Esophagus muscularis mucosa (tissue), 4 donors: ENCODE results near the gene E2F4. TPM values are rescaled to one million over a fixed set of nuclear protein-coding genes. Genes with fewer than 3 reads are reported as not detected.

Experiments
- DNase-seq: peaks from one replicate; pipeline ENCODE4 v3.0.0-alpha.2; 2017; ENCODE audit errors: extremely low spot score
- H3K27ac ChIP-seq, 4 donors: fragments of 200-600 bp; sonication (generic); replicated peaks in 1 of 4; 1 replicate in 3 of 4; 2 replicates in 1 of 4; pipeline ENCODE4 v1.5.1; 2016 to 2019; ENCODE audit warnings: mild to moderate bottlenecking in 1 of 4
- H3K27me3 ChIP-seq, 4 donors: fragments of 200-600 bp; sonication (generic); one replicate each; pipeline versions ENCODE4 v1.5.1 to v1.6.0; 2016 to 2019
- H3K36me3 ChIP-seq, 4 donors: fragments of 200-600 bp; sonication (generic); one replicate each; pipeline ENCODE4 v1.5.1; 2016 to 2019
- H3K4me1 ChIP-seq, 4 donors: fragments of 200-600 bp; sonication (generic); one replicate each; pipeline ENCODE4 v1.5.1; 2016 to 2019
- H3K4me3 ChIP-seq, 4 donors: fragments of 200-600 bp; sonication (generic); 1 replicate in 2 of 4; 2 replicates in 2 of 4; pipeline ENCODE4 v1.5.1; 2016 to 2019; ENCODE audit warnings: mild to moderate bottlenecking in 4 of 4, moderate library complexity in 1 of 4
- H3K9me3 ChIP-seq, 4 donors: fragments of 200-600 bp; sonication (generic); 1 replicate in 3 of 4; 2 replicates in 1 of 4; pipeline ENCODE4 v1.5.1; 2016 to 2019
- EP300 ChIP-seq: sonication (generic); formaldehyde crosslinking; IDR thresholded peaks from one replicate; pipeline ENCODE4 v1.6.1; 2017; ENCODE audit warnings: antibody characterized with exemption
- POLR2A ChIP-seq: fragments of 450-650 bp; IDR thresholded peaks from one replicate; pipeline ENCODE4 v1.6.1; 2017; ENCODE audit warnings: antibody characterized with exemption, moderate library complexity, mild to moderate bottlenecking, low read depth
- POLR2AphosphoS5 ChIP-seq, 2 donors: sonication (generic); formaldehyde crosslinking; IDR thresholded peaks; one replicate each; pipeline ENCODE4 v1.6.1; 2017; ENCODE audit warnings: antibody characterized with exemption in 2 of 2
- WGBS: methylation state at CpG from one replicate; pipeline ENCODE4 v1.1.5; 2018; 5-methylcytosine and 5-hydroxymethylcytosine counted together
- intact Hi-C: fragments of 100-400 bp; cut with DNase I; formaldehyde crosslinking; loops from one replicate; pipeline ENCODE4 v1.15.1; 2023
- total RNA-seq, 4 donors: library from RNA; depleted of rRNA; stranded (reverse); fragments of >200 nt; gene quantifications; one replicate each; pipeline versions ENCODE4 v1.1.0 to v1.2.1, GENCODE V29; 2016
- TF ChIP-seq, protein P1 (sequence below), 3 experiments: fragments of 200-600 bp in 2 of 3; fragments of 450-650 bp in 1 of 3; sonication (generic) in 2 of 3; IDR thresholded peaks; one replicate each; pipeline ENCODE4 v1.5.1; 2017 to 2019; ENCODE audit warnings: antibody characterized with exemption in 3 of 3, mild to moderate bottlenecking in 2 of 3, moderate library complexity in 1 of 3

Gene E2F4
- total RNA-seq, 4 donors from 2014 or later: 54.8 to 96.9 (median 93.1) TPM

DNA sequence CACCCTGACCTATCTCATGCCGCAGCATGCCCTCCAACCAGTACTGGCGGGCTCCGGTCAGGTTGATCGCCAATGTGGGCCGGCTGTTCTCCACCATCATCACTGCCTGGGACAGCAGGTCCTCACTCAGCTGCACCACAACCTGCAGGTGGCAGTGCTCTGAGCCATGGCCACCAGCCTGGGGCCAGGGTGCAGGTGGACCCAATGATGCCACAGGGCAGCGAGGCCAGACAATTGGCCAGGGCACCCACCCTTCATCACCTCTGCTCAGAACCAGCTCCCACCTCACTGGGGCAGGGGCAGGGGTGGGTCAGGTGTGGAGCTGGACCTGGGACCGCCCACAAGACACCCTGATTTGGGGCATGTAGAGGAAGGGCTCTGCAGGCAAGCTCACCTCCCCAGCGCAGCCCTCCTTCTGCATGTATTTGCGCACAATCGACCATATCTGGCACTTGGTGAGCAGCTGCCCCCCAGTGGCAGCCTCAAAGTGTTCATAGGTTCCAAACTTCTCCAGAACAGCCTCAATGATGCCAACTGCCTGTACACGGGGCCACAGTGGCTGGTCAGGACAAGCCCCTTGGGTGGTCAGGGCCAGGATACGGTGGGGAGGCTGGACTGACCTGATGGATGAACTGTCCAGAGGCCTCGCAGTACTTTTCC is 12.4 kb upstream of the E2F4 start:
- intact Hi-C loops: no loop called here
- peaks cover 0 to 16% (median 9%) of the 10 kb centered on the region in 4 donors for H3K36me3 ChIP-seq
- H3K9me3 ChIP-seq: no peaks in the 10 kb centered on the region
- H3K4me1 ChIP-seq: peaks cover 30 to 87% (median 71%) of the 10 kb centered on the region in 4 donors
- H3K4me3 ChIP-seq: no peak overlapping the region
- H3K27me3 ChIP-seq: no peaks in the 10 kb centered on the region
- 100% methylated on average over 4 of the region's 13 CpGs for WGBS
- H3K27ac ChIP-seq: peak overlapping the region in 1 of 4 donors; percentile 73
- DNase-seq: no peak
- TF ChIP-seq POLR2AphosphoS5 (IDR thresholded peaks at IDR 0.05) (no peak), POLR2A (no peak), EP300 (no peak)
- TF ChIP-seq, protein P1, sequence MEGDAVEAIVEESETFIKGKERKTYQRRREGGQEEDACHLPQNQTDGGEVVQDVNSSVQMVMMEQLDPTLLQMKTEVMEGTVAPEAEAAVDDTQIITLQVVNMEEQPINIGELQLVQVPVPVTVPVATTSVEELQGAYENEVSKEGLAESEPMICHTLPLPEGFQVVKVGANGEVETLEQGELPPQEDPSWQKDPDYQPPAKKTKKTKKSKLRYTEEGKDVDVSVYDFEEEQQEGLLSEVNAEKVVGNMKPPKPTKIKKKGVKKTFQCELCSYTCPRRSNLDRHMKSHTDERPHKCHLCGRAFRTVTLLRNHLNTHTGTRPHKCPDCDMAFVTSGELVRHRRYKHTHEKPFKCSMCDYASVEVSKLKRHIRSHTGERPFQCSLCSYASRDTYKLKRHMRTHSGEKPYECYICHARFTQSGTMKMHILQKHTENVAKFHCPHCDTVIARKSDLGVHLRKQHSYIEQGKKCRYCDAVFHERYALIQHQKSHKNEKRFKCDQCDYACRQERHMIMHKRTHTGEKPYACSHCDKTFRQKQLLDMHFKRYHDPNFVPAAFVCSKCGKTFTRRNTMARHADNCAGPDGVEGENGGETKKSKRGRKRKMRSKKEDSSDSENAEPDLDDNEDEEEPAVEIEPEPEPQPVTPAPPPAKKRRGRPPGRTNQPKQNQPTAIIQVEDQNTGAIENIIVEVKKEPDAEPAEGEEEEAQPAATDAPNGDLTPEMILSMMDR (IDR thresholded peaks at IDR 0.05): no peak

DNA sequence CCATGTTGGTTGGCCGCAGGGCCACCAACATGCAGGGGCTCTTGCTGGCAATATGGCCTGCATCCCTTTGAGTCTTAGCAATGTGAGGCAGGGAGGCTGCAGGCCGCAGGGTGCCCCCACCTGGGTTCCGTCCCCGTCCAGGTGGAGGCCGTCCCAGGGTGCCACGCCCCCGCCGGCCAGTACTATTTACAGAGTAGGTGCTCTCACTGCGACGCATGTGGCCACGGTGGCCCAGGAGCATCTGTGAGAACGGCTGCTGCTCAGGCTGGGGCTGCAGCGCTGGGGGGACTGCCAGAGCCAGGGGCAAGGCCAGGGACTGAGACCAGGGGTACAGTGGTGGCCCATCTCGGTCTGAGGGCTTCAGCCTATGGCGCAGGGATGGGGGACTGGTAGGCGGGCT is 11.8 kb upstream of the E2F4 start:
- peaks cover 0 to 11% (median 7%) of the 10 kb centered on the region in 4 donors for H3K36me3 ChIP-seq
- no peak overlapping the region for H3K4me3 ChIP-seq
- peak overlapping the region in 1 of 4 donors; percentile 94 for H3K27ac ChIP-seq
- H3K9me3 ChIP-seq: no peaks in the 10 kb centered on the region
- DNase-seq: no peak
- H3K4me1 ChIP-seq: peaks cover 30 to 87% (median 71%) of the 10 kb centered on the region in 4 donors
- 87% methylated on average over 15 of the region's 16 CpGs for WGBS
- TF ChIP-seq, protein P1 (IDR thresholded peaks at IDR 0.05): no peak
- H3K27me3 ChIP-seq: no peaks in the 10 kb centered on the region
- intact Hi-C loops: no loop called here

GRCh38 chr16:67181346-67181745 is 10.6 kb upstream of the E2F4 start:
- no peak for DNase-seq
- TF ChIP-seq POLR2A (no peak), POLR2AphosphoS5 (IDR thresholded peaks at IDR 0.05) (peak; percentile 26 to 52)
- Histone ChIP-seq H3K4me1 (peaks cover 37 to 88% (median 72%) of the 10 kb centered on the region in 4 donors), H3K4me3 (no peak overlapping the region), H3K27me3 (no peaks in the 10 kb centered on the region), H3K27ac (peak overlapping the region; percentile 94 to 95 (median 94)), H3K9me3 (no peaks in the 10 kb centered on the region), H3K36me3 (peaks cover 0 to 4% (median 2%) of the 10 kb centered on the region in 4 donors)
- intact Hi-C loops: no loop called here
- WGBS: 39% methylated on average over 2 of the region's 2 CpGs

DNA sequence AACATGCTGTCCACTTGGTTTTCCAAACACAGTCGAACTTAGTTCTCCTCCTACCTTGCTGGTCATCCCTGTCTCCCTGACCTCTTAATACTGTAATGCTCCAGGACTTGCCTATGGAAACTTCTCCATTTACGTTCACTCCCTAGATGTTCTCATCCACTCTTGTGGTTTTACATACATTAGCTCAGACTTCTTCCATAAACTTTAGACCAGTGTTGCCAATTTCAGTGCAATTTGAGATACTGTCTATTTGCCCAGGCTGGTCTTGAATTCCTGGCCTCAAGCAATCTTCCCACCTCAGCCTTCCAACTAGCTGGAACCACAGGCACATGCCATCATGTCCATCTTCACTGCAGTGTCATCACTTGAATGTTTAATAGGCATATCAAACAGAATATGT is 9.7 kb upstream of the E2F4 start:
- TF ChIP-seq, protein P1 (IDR thresholded peaks at IDR 0.05): no peak
- intact Hi-C loops: no loop called here
- Histone ChIP-seq H3K9me3 (no peaks in the 10 kb centered on the region), H3K27ac (peak overlapping the region; percentile 94 to 95 (median 94)), H3K4me3 (no peak overlapping the region), H3K27me3 (no peaks in the 10 kb centered on the region), H3K4me1 (peaks cover 37 to 79% (median 70%) of the 10 kb centered on the region in 4 donors), H3K36me3 (no peaks in the 10 kb centered on the region)
- WGBS: 88% methylated on average over 2 of the region's 2 CpGs
- no peak for DNase-seq

GRCh38 chr16:67183284-67183626 is 8.7 kb upstream of the E2F4 start:
- 8% methylated on average over 11 of the region's 11 CpGs for WGBS
- Histone ChIP-seq H3K27me3 (no peaks in the 10 kb centered on the region), H3K9me3 (no peaks in the 10 kb centered on the region), H3K36me3 (no peaks in the 10 kb centered on the region), H3K4me1 (peaks cover 31 to 69% (median 61%) of the 10 kb centered on the region in 4 donors), H3K27ac (peak overlapping the region; percentile 94 to 95 (median 94)), H3K4me3 (peak overlapping the region; percentile 70 to 92 (median 72))
- TF ChIP-seq POLR2A: no peak
- TF ChIP-seq, protein P1 (IDR thresholded peaks at IDR 0.05): no peak
- intact Hi-C loops: no loop called here
- no peak for DNase-seq
